Gastroesophageal sphincter (tissue), 3 donors: Measurements from ENCODE around the gene HNRNPDL.

ENCODE experiments used
- POLR2A ChIP-seq, 2 donors: fragments of 450-650 bp; IDR thresholded peaks; one replicate each; pipeline ENCODE4 v1.6.1; 2017; ENCODE audit warnings: antibody characterized with exemption in 2 of 2, mild to moderate bottlenecking in 2 of 2, moderate library complexity in 1 of 2
- POLR2AphosphoS5 ChIP-seq: sonication (generic); formaldehyde crosslinking; IDR thresholded peaks from one replicate; pipeline ENCODE4 v1.6.1; 2017; ENCODE audit warnings: antibody characterized with exemption
- TF ChIP-seq, protein P1 (sequence below), 4 experiments: fragments of 200-600 bp in 2 of 4; fragments of 450-650 bp in 2 of 4; sonication (generic) in 1 of 4; IDR thresholded peaks; one replicate each; pipeline ENCODE4 v1.5.1; 2017 to 2019; ENCODE audit warnings: antibody characterized with exemption in 4 of 4, mild to moderate bottlenecking in 2 of 4, moderate library complexity in 2 of 4

DNA sequence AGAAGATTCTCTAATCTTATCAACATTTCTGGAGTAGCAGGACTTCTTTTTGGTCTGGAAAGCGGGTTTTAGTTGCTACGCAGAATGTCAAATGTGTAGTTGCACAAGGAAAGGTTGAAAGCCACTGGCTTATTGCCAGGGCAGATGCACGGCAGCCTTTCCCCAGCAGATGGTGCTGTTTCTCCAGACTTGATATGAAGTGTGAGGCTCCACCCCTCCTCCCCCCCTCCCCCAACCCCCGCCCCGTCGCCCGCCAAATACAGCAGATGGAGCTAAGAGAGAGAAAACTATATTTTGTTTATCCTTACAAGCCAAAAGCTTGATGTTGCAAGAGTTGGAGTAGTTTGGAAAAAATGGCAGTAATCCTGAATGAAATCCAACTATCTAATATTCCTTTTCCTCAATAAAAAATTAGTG is 32.2 kb upstream of the HNRNPDL start:
- TF ChIP-seq, protein P1, sequence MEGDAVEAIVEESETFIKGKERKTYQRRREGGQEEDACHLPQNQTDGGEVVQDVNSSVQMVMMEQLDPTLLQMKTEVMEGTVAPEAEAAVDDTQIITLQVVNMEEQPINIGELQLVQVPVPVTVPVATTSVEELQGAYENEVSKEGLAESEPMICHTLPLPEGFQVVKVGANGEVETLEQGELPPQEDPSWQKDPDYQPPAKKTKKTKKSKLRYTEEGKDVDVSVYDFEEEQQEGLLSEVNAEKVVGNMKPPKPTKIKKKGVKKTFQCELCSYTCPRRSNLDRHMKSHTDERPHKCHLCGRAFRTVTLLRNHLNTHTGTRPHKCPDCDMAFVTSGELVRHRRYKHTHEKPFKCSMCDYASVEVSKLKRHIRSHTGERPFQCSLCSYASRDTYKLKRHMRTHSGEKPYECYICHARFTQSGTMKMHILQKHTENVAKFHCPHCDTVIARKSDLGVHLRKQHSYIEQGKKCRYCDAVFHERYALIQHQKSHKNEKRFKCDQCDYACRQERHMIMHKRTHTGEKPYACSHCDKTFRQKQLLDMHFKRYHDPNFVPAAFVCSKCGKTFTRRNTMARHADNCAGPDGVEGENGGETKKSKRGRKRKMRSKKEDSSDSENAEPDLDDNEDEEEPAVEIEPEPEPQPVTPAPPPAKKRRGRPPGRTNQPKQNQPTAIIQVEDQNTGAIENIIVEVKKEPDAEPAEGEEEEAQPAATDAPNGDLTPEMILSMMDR (IDR thresholded peaks at IDR 0.05) = peak; percentile 74 to 96 (median 86)
- TF ChIP-seq POLR2AphosphoS5 (peak; percentile 86), POLR2A (IDR thresholded peaks at IDR 0.05) (no peak)
